Psoas muscle (tissue), 8 donors: ENCODE data around the gene SFMBT1. TPM values are rescaled to one million over a fixed set of nuclear protein-coding genes. Genes with fewer than 3 reads are reported as not detected.

Experiments used
- ATAC-seq, 4 donors: fragments of 200-7000 bp; cut with Tn5 transposase; one replicate each; pipeline ENCODE4 v1.9.1; 2020; ENCODE audit warnings: moderate library complexity in 3 of 4, mild to moderate bottlenecking in 2 of 4
- DNase-seq, 2 donors: peaks; one replicate each; pipeline ENCODE4 v3.0.0-alpha.2; 2020
- H3K27ac ChIP-seq: fragments of 200-600 bp; one replicate; pipeline ENCODE4 v1.8.0; 2022
- H3K27me3 ChIP-seq, 3 donors: fragments of 200-600 bp in 1 of 3; one replicate each; pipeline versions ENCODE4 v1.6.1 to v1.8.0; 2013 to 2022; ENCODE audit warnings: low read length in 2 of 3, mild to moderate bottlenecking in 2 of 3, moderate library complexity in 1 of 3; ENCODE audit not compliant: insufficient read depth in 3 of 3
- H3K36me3 ChIP-seq, 2 donors: fragments of 200-600 bp in 1 of 2; one replicate each; pipeline versions ENCODE4 v1.6.1 to v1.8.0; 2013 to 2022; ENCODE audit warnings: low read depth in 1 of 2, mild to moderate bottlenecking in 1 of 2, moderate library complexity in 1 of 2; ENCODE audit not compliant: insufficient read depth in 1 of 2
- H3K4me1 ChIP-seq: fragments of 200-600 bp; one replicate; pipeline ENCODE4 v1.8.0; 2022
- H3K4me3 ChIP-seq: fragments of 200-600 bp; one replicate; pipeline ENCODE4 v1.8.0; 2022; ENCODE audit warnings: mild to moderate bottlenecking
- H3K9me3 ChIP-seq: fragments of 200-600 bp; one replicate; pipeline ENCODE4 v1.8.0; 2022
- WGBS, 3 donors: extraction: QIAGEN DNeasy Blood & Tissue Kit; methylation state at CpG; one replicate each; pipeline versions ENCODE4 v1.1.6 to v1.1.7; 2013; 5-methylcytosine and 5-hydroxymethylcytosine counted together
- intact Hi-C, 2 donors: fragments of 100-400 bp; cut with DNase I; formaldehyde crosslinking; loops; one replicate each; pipeline versions ENCODE4 v1.11.0 to v1.14.2; 2022
- polyA plus RNA-seq, 3 donors: library from polyadenylated mRNA; stranded (reverse); fragments of 200-250 nt; gene quantifications; one replicate each; pipeline ENCODE4 v1.2.3, GENCODE V29; 2013
- total RNA-seq, 4 donors: library from RNA; stranded (reverse); fragmentation: NEBNext Ultra II Directional in 2 of 4; extraction: Animal tissue kit (Norgen Biotek cat#: 25700) in 2 of 4; gene quantifications; one replicate each; pipeline versions ENCODE4 v1.2.1 to v1.2.4, GENCODE V29; 2021 to 2023
- TF ChIP-seq, protein P1 (sequence below): fragments of 200-600 bp; IDR thresholded peaks from one replicate; pipeline ENCODE4 v1.8.0; 2022; ENCODE audit warnings: antibody characterized with exemption
- donor health status: healthy with polysubstance abuse.
- donor health status: DM: no; HTN: no; CAD: no; lungs with moderate emphysema.
- donor health status: Bipolar disorder and iron deficiency.
- donor health status: healthy.
- donor health status: DM: yes; HTN: yes; CAD: no.
- donor health status: DM: no; HTN: no; CAD: no.
- donor health status: DM: no; HTN: no; CAD: no.
- donor health status: DM: yes; HTN: yes; CAD: no.

SFMBT1 gene
- total and polyA plus RNA-seq, 7 donors, result 6.7 to 25.0 (median 16.3) TPM

DNA sequence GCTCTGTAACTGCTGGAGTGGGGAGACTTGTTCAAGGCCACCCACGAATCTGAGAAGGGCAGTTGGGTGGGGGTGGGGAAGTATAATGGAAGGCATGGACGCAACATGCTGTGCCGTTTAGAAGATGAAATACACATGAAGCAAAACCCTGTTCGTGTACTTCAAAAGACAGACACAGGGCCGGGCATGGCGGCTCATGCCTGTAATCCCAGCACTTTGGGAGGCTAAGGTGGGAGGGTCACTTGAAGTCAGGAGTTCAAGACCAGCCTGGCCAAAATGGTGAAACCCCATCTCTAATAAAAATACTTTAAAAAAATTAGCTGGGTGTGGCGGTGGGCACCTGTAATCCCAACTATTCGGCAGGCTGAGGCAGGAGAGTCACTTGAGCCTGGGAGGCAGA, 36.9 kb upstream of the SFMBT1 start:
- WGBS, 3 donors, result 80 to 85% (median 83%) methylated on average over 8 of the region's 8 CpGs
- Histone ChIP-seq H3K4me3 (no peak overlapping the region), H3K27me3 (no peaks in the 10 kb centered on the region), H3K36me3 (peaks cover 0 to 13% of the 10 kb centered on the region in 2 donors), H3K9me3 (no peaks in the 10 kb centered on the region), H3K4me1 (no peaks in the 10 kb centered on the region), H3K27ac (no peak overlapping the region)
- ATAC-seq (no peak), DNase-seq (no peak)
- intact Hi-C loops, result no loop called here
- TF ChIP-seq, protein P1, sequence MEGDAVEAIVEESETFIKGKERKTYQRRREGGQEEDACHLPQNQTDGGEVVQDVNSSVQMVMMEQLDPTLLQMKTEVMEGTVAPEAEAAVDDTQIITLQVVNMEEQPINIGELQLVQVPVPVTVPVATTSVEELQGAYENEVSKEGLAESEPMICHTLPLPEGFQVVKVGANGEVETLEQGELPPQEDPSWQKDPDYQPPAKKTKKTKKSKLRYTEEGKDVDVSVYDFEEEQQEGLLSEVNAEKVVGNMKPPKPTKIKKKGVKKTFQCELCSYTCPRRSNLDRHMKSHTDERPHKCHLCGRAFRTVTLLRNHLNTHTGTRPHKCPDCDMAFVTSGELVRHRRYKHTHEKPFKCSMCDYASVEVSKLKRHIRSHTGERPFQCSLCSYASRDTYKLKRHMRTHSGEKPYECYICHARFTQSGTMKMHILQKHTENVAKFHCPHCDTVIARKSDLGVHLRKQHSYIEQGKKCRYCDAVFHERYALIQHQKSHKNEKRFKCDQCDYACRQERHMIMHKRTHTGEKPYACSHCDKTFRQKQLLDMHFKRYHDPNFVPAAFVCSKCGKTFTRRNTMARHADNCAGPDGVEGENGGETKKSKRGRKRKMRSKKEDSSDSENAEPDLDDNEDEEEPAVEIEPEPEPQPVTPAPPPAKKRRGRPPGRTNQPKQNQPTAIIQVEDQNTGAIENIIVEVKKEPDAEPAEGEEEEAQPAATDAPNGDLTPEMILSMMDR, result no peak

DNA sequence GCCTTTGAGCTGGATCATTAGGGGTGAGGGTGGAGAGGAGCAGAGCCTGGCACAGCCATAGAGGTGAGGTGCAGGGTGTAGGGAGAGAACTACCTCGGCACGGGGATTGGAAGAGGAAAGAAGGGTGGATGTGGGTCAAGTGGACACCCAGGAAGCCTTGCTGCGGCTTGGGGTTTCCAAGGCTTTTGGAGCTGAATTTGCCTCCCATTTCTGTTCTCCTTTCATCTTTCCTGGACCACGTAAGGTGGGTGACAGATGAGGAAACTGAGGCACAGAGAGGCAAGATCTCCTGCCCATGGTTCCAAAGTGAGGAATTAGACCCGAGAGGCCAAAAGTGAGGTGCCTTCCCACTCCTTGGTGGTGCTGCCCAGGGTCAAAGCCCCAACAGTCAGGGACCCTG, 35.4 kb upstream of the SFMBT1 start:
- DNase-seq, result no peak
- Histone ChIP-seq H3K36me3 (peaks cover 0 to 9% of the 10 kb centered on the region in 2 donors), H3K4me3 (no peak overlapping the region), H3K4me1 (no peaks in the 10 kb centered on the region), H3K9me3 (no peaks in the 10 kb centered on the region), H3K27me3 (no peaks in the 10 kb centered on the region), H3K27ac (no peak overlapping the region)
- TF ChIP-seq, protein P1, result no peak
- 85 to 89% (median 87%) methylated on average over 5 of the region's 5 CpGs for WGBS, 3 donors
- intact Hi-C loops, result no loop called here
- no peak for ATAC-seq

DNA sequence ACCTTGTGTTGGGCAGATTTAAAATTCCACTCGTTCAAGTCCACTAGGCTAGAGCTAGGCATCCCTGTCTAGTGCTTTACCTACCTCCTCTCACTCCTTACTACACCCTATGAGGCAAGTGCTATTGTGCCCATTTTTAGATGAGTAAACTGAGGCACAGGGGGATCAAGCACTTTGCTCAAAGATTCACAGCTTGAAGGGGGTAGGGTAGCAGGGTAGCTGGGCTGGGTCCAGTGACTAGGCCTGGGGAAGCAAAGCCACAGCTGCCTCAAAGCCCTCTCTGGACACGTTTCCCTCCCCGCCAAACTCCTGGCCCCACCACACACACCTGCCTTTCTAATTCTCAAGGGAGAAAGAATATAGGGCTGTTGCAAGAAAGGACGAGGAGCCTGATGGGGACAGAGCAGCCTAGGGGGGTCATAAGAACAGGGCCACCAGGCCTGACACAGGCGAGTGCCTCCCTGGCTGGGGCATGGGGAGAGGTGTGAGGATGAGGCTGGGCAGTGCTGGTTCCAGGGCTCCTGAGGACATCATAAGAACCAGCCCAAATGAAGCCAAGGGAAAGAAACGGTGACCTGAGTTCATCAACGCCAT, 34.8 kb upstream of the SFMBT1 start:
- Histone ChIP-seq H3K27ac (no peak overlapping the region), H3K27me3 (no peaks in the 10 kb centered on the region), H3K9me3 (no peaks in the 10 kb centered on the region), H3K36me3 (peaks cover 0 to 7% of the 10 kb centered on the region in 2 donors), H3K4me3 (no peak overlapping the region), H3K4me1 (no peaks in the 10 kb centered on the region)
- TF ChIP-seq, protein P1, result no peak
- DNase-seq (no peak), ATAC-seq (no peak)
- 68 to 81% (median 72%) methylated on average over 7 of the region's 7 CpGs for WGBS, 3 donors
- intact Hi-C loops, result no loop called here

DNA sequence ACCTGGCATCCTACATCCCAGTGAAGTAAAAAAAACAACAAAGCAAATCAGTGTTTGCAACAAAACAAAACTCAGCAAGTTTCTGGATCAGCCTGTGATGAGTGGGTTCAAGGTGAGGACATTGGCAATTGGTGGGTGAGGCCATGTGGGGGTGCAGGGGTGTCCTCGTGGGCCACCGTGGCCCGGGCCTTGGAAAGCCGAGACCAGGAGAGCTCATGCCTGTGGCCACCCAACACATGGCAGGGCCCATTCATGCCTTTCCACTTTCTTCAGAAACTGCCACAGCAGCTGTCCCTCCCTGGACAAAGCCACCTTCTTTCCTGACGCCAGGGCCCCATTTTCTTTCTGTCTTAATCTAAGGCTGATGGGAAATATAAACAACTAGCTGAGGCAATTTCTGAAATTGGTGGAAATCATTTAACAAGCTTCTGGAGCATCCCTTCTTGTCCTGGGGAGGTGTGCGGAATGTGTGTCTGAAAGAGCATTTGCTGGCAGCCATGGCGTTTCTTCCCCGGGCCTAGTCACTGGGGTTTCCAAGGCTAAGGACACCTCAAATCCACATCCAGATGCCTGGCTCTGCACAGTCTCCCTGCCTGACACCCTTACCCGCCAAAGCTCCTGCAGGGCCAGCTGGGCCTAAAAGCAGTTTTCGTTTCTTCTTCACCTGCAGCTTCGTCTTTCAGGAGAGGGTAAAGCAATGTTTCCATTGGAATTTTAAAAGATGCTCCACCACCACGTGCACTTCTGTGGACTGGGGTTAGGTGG, 34.1 kb upstream of the SFMBT1 start:
- H3K27me3 ChIP-seq, result no peaks in the 10 kb centered on the region
- TF ChIP-seq, protein P1, result no peak
- H3K4me3 ChIP-seq, result no peak overlapping the region
- no peak for DNase-seq
- intact Hi-C loops, result no loop called here
- H3K4me1 ChIP-seq, result no peaks in the 10 kb centered on the region
- 88 to 91% (median 91%) methylated on average over 12 of the region's 12 CpGs for WGBS, 3 donors
- H3K36me3 ChIP-seq, result no peaks in the 10 kb centered on the region
- H3K9me3 ChIP-seq, result no peaks in the 10 kb centered on the region
- ATAC-seq, result no peak
- H3K27ac ChIP-seq, result no peak overlapping the region
